Esophagus muscularis mucosa (tissue), 4 donors: ENCODE results near the gene KBTBD12.

Experiments
- EP300 ChIP-seq: sonication (generic); formaldehyde crosslinking; IDR thresholded peaks from one replicate; pipeline ENCODE4 v1.6.1; 2017; ENCODE audit warnings: antibody characterized with exemption
- POLR2A ChIP-seq: fragments of 450-650 bp; IDR thresholded peaks from one replicate; pipeline ENCODE4 v1.6.1; 2017; ENCODE audit warnings: antibody characterized with exemption, moderate library complexity, mild to moderate bottlenecking, low read depth
- POLR2AphosphoS5 ChIP-seq, 2 donors: sonication (generic); formaldehyde crosslinking; IDR thresholded peaks; one replicate each; pipeline ENCODE4 v1.6.1; 2017; ENCODE audit warnings: antibody characterized with exemption in 2 of 2
- TF ChIP-seq, protein P1 (sequence below), 3 experiments: fragments of 200-600 bp in 2 of 3; fragments of 450-650 bp in 1 of 3; sonication (generic) in 2 of 3; IDR thresholded peaks; one replicate each; pipeline ENCODE4 v1.5.1; 2017 to 2019; ENCODE audit warnings: antibody characterized with exemption in 3 of 3, mild to moderate bottlenecking in 2 of 3, moderate library complexity in 1 of 3

DNA sequence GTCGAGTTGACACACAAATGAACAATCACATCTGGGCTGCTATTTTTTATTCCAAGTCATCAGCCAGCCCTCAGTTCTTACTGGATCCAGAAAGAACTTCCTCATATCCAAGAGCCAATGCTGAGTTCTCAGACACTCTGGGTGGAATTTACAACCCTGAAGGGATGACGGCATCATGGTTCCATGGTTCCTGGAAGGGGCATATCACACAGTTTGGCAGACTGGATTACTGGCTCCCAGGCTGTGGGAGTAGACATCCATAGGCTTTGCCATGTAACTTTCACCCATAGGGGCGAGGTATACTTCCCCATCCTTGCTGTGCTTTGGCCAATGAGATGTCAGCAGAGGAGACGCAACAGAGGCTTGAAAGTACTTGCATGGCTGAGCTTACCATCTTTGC lies 26.9 kb upstream of the KBTBD12 start:
- TF ChIP-seq, protein P1, sequence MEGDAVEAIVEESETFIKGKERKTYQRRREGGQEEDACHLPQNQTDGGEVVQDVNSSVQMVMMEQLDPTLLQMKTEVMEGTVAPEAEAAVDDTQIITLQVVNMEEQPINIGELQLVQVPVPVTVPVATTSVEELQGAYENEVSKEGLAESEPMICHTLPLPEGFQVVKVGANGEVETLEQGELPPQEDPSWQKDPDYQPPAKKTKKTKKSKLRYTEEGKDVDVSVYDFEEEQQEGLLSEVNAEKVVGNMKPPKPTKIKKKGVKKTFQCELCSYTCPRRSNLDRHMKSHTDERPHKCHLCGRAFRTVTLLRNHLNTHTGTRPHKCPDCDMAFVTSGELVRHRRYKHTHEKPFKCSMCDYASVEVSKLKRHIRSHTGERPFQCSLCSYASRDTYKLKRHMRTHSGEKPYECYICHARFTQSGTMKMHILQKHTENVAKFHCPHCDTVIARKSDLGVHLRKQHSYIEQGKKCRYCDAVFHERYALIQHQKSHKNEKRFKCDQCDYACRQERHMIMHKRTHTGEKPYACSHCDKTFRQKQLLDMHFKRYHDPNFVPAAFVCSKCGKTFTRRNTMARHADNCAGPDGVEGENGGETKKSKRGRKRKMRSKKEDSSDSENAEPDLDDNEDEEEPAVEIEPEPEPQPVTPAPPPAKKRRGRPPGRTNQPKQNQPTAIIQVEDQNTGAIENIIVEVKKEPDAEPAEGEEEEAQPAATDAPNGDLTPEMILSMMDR (IDR thresholded peaks at IDR 0.05) = no peak
- TF ChIP-seq POLR2A (no peak), POLR2AphosphoS5 (IDR thresholded peaks at IDR 0.05) (no peak), EP300 (no peak)
